HEK293T (cell line): ENCODE data around the gene TBC1D17.
A peak's percentile ranks its signal among the peaks of the same experiment; 100 is the strongest.

Experiments used
- CTCF ChIA-PET: fragments of 350-600 bp; formaldehyde crosslinking; extraction: SDS; loops from one replicate; lab custom pipeline; 2021; ENCODE audit warnings: antibody characterized with exemption, inconsistent platforms; lab: Yijun Ruan, JAX
- POLR2A ChIA-PET: fragments of 350-600 bp; formaldehyde crosslinking; extraction: SDS; loops from one replicate; lab custom pipeline; 2020; ENCODE audit warnings: antibody characterized with exemption, inconsistent platforms; lab: Yijun Ruan, JAX
- DNase-seq: peaks from one replicate; pipeline ENCODE4 v3.0.0; 2012; ENCODE audit warnings: mixed read lengths; ENCODE audit errors: extremely low spot score
- ARNT ChIP-seq: fragments of 450-650 bp; IDR thresholded peaks from 2 replicates; pipeline ENCODE4 v1.6.1; 2017; ENCODE audit warnings: mild to moderate bottlenecking
- BHLHE40 ChIP-seq: fragments of 450-650 bp; IDR thresholded peaks from 2 replicates; pipeline ENCODE4 v1.6.1; 2016; ENCODE audit warnings: mild to moderate bottlenecking, moderate library complexity, borderline replicate concordance
- CTBP1 ChIP-seq: fragments of 450-650 bp; IDR thresholded peaks from 2 replicates; pipeline ENCODE4 v1.6.1; 2016; ENCODE audit warnings: borderline replicate concordance
- ELF4 ChIP-seq: fragments of 450-650 bp; IDR thresholded peaks from 2 replicates; pipeline ENCODE4 v1.6.1; 2017; ENCODE audit warnings: antibody characterized with exemption
- FOXA1 ChIP-seq: fragments of 450-650 bp; IDR thresholded peaks from 2 replicates; pipeline ENCODE4 v1.6.1; 2016; ENCODE audit warnings: mild to moderate bottlenecking
- FOXK2 ChIP-seq: fragments of 450-650 bp; IDR thresholded peaks from 2 replicates; pipeline ENCODE4 v1.6.1; 2016; ENCODE audit warnings: mild to moderate bottlenecking
- FOXM1 ChIP-seq: fragments of 450-650 bp; IDR thresholded peaks from 2 replicates; pipeline ENCODE4 v1.6.1; 2017; ENCODE audit warnings: mild to moderate bottlenecking, borderline replicate concordance
- HDGF ChIP-seq: fragments of 450-650 bp; IDR thresholded peaks from 2 replicates; pipeline ENCODE4 v1.6.1; 2017; ENCODE audit warnings: antibody characterized with exemption, borderline replicate concordance
- L3MBTL2 ChIP-seq: fragments of 450-650 bp; conservative IDR thresholded peaks from 2 replicates; pipeline ENCODE4 v1.6.1; 2016; ENCODE audit warnings: mild to moderate bottlenecking
- LEF1 ChIP-seq: fragments of 450-650 bp; IDR thresholded peaks from 2 replicates; pipeline ENCODE4 v1.6.1; 2017; ENCODE audit warnings: mild to moderate bottlenecking, borderline replicate concordance
- NFRKB ChIP-seq: fragments of 450-650 bp; IDR thresholded peaks from 2 replicates; pipeline ENCODE4 v1.6.1; 2016; ENCODE audit warnings: mild to moderate bottlenecking, moderate library complexity
- SP1 ChIP-seq: fragments of 450-650 bp; IDR thresholded peaks from 2 replicates; pipeline ENCODE4 v1.6.1; 2017
- SUZ12 ChIP-seq: fragments of 450-650 bp; IDR thresholded peaks from 2 replicates; pipeline ENCODE4 v1.6.1; 2016; ENCODE audit warnings: mild to moderate bottlenecking
- TARDBP ChIP-seq: fragments of 450-650 bp; IDR thresholded peaks from 2 replicates; pipeline ENCODE4 v1.6.1; 2016
- ZNF384 ChIP-seq: fragments of 450-650 bp; IDR thresholded peaks from 2 replicates; pipeline ENCODE4 v1.6.1; 2016
- TF ChIP-seq, protein P1 (sequence below): fragments of 450-650 bp; IDR thresholded peaks from 2 replicates; pipeline ENCODE4 v1.6.1; 2016

TBC1D17 gene

DNA sequence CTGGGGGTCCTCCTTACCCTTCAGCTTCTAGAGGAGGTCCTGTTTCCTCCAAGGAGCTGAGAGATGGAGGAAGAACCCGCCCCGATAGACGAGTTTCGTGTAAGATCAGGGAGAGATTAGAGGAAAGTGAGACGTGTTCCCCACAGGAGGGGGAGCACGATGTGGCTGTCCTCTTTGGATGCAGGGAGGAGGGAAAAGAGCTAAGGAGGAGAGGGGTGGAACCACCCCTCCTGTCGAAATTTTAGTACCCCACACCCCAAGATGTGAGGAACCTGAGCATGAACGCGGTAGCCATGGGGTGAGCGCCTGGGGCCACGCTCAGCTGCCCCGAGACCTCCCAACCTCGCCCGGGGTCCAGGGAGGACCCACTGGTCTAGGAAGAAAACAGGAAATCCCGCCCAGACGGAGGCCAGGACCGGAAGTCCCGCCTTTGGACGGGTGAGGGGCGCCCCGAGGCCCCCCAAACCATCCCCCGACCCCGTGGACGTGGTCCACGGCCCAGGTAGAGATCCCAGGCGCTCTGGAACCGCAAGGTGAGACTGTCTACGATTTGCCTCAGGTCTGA, 1.6 kb upstream of the TBC1D17 start:
- ChIA-PET POLR2A (interaction anchor here (0.7 to 3.5 kb wide), 12 partner anchors 7 to 68 kb away, joined by 3 to 26 read pairs (median 10); partner anchors contain the start of genes ATF5, FUZ, NUP62 and PTOV1), CTCF (interaction anchor here (0.6 kb wide), 1 partner anchor 371 kb away, joined by 4 read pairs; no protein-coding TSS in a partner anchor)
- DNase-seq, result peak; percentile 57
- no peak for TF ChIP-seq SUZ12
- TF ChIP-seq TARDBP, result no peak
- TF ChIP-seq FOXK2, result no peak
- TF ChIP-seq ARNT, result no peak
- TF ChIP-seq ZNF384, result no peak
- TF ChIP-seq, protein P1, sequence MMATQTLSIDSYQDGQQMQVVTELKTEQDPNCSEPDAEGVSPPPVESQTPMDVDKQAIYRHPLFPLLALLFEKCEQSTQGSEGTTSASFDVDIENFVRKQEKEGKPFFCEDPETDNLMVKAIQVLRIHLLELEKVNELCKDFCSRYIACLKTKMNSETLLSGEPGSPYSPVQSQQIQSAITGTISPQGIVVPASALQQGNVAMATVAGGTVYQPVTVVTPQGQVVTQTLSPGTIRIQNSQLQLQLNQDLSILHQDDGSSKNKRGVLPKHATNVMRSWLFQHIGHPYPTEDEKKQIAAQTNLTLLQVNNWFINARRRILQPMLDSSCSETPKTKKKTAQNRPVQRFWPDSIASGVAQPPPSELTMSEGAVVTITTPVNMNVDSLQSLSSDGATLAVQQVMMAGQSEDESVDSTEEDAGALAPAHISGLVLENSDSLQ, result no peak
- TF ChIP-seq LEF1, result no peak

DNA sequence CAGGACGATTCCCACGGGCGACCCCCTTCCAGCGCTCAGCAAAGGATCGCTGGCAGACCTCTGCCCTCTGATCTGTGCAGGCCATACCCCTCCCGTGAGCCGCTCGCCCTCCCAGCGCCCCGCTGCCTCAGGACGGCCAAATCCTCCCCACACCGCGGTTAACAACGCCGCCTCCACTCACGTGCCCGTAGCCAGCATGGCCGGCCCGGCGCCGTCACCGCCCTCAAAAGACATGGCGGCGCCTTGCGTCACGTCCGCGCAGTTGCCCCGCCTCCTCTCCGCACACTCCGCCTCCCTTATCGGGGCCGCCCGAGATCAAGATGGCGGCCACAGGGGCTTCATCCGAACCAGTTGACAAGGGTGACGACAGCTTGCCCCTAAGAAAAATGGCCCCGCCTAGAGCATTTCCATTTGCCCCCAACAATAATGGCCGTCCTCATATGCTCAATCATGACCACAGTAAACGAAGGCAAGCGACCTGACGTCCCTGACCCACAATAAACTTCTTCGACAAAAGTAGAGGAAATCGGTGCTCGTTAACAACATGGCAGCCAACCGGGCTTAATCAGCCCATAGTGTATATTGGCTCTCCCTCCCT, 981 bp upstream of the TBC1D17 start:
- peak; percentile 80 for DNase-seq
- CTCF ChIA-PET, result no interaction called here
- peak; percentile 64 for TF ChIP-seq L3MBTL2
- no peak for TF ChIP-seq FOXK2
- TF ChIP-seq CTBP1, result no peak
- TF ChIP-seq HDGF, result no peak
- TF ChIP-seq SUZ12, result no peak
- no peak for TF ChIP-seq FOXM1
- no peak for TF ChIP-seq TARDBP
- no peak for TF ChIP-seq ARNT
- TF ChIP-seq ELF4, result no peak
- TF ChIP-seq LEF1, result no peak
- TF ChIP-seq, protein P1, result peak; percentile 68
- no peak for TF ChIP-seq ZNF384
- POLR2A ChIA-PET, result interaction anchor here (0.7 to 3.5 kb wide), 16 partner anchors 8 to 200 kb away, joined by 3 to 26 read pairs (median 4); partner anchors contain the start of genes ATF5, FUZ, NUP62 and PTOV1

GRCh38 chr19:49877879-49878743, 609 bp downstream of the TBC1D17 start:
- CTCF ChIA-PET, result no interaction called here

DNA sequence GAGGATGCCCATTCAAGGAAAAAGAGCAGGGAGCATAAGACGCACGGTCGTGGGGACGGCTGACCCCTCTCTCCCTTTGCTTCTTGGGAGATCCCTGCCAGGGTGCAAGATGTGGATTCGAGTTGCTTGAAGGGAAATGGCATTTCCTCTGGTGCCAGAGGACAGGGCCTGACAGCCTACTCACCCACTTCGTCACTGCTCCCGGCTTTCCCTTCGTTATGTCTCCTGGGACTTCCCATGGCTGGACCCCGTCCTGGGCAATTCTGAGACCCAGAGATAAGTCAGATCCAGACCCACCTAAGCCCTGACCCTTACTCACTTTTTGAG, 1.2 kb downstream of the TBC1D17 start:
- ChIA-PET POLR2A (no interaction called here), CTCF (no interaction called here)
- DNase-seq, result no peak
- TF ChIP-seq CTBP1 (no peak), L3MBTL2 (no peak), ZNF384 (no peak), FOXA1 (no peak), LEF1 (no peak), HDGF (no peak), ELF4 (no peak), FOXK2 (no peak), NFRKB (no peak)

More at GRCh38 chr19:49877879-49878743, 609 bp downstream of the TBC1D17 start:
- no peak for TF ChIP-seq CTBP1
- TF ChIP-seq L3MBTL2, result peak; percentile 52
- peak; percentile 94 for DNase-seq
- POLR2A ChIA-PET, result interaction anchor here (1.2 to 3.5 kb wide), 5 partner anchors 13 to 121 kb away, joined by 4 to 26 read pairs (median 14); partner anchors contain the start of genes ATF5, FUZ and NUP62

DNA sequence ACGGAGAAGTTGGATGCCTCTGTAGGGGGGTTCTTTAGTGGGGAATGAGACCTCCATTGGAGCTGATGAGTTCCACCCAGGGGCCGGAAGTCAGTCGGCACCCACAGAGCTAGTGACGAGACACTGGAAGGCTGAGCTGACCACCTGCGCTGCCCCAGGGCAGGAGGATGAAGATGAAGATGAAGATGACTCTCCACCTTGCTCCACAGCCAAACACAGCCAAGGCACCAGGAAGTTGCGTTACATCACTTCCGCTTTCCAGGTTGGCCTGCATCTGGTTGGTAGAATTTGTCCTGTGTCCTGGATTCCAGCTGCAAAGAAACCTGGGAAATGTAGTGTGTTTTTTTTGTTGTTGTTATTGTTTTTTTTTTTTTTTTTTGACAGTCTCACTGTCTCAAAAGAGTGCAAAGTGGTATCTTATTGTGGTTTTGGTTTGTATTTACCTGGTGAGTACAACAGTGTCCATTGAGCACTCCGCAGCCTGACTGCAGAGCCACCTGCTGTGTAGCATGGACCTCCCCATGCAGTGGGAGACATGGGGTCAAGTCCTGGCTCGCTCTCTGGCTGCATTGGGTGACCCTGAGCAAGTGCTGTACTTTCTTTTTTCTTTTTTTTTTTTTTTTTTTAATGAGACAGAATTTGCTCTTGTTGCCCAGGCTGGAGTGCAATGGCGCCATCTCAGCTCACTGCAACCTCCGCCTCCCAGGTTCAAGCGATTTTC, 1.9 kb downstream of the TBC1D17 start:
- ChIA-PET POLR2A (no interaction called here), CTCF (no interaction called here)
- TF ChIP-seq FOXK2, result no peak
- TF ChIP-seq ARNT, result no peak
- no peak for TF ChIP-seq BHLHE40
- no peak for TF ChIP-seq NFRKB
- TF ChIP-seq L3MBTL2, result no peak
- no peak for TF ChIP-seq FOXM1
- no peak for TF ChIP-seq SP1
- TF ChIP-seq SUZ12, result no peak
- TF ChIP-seq TARDBP, result no peak
- no peak for TF ChIP-seq LEF1
- no peak for TF ChIP-seq FOXA1
- no peak for TF ChIP-seq ELF4
- no peak for TF ChIP-seq CTBP1
- TF ChIP-seq, protein P1, result no peak
- TF ChIP-seq ZNF384, result no peak
- no peak for TF ChIP-seq HDGF
- DNase-seq, result no peak
